MCF 10A (cell line): ENCODE measurements around the gene DNAJB13. TPM values are rescaled to one million over a fixed set of nuclear protein-coding genes. Genes with fewer than 3 reads are reported as not detected.

Source experiments
- BruUV-seq: library from RNA; stranded (reverse); fragments of 400-500 nt; replicated peaks from 2 replicates; lab custom pipeline; 2021; lab: Mats Ljungman, UMichigan
- CTCF ChIA-PET: fragments of 300-600 bp; sonication (Branson Sonifier 250); formaldehyde crosslinking; extraction: SDS; loops from one replicate; lab custom pipeline; 2021; ENCODE audit warnings: antibody characterized with exemption, inconsistent platforms; lab: Yijun Ruan, JAX
- POLR2A ChIA-PET: fragments of 300-600, 350-650 bp; sonication (Branson Sonifier 250); formaldehyde crosslinking; extraction: SDS; loops from one replicate; lab custom pipeline; 2020; ENCODE audit warnings: antibody characterized with exemption, inconsistent platforms; lab: Yijun Ruan, JAX
- DNase-seq: peaks from one replicate; pipeline ENCODE4 v3.0.0-alpha.2; 2018; ENCODE audit not compliant: unreplicated experiment
- H3K27ac Mint-ChIP-seq: one replicate; pipeline ENCODE4 v1.8.0; 2022; ENCODE audit warnings: mild to moderate bottlenecking, low read depth, mixed read lengths; ENCODE audit not compliant: unreplicated experiment
- H3K27me3 Mint-ChIP-seq: one replicate; pipeline ENCODE4 v1.8.0; 2022; ENCODE audit warnings: mixed read lengths; ENCODE audit not compliant: insufficient read depth, unreplicated experiment
- H3K36me3 Mint-ChIP-seq: one replicate; pipeline ENCODE4 v1.8.0; 2022; ENCODE audit warnings: mild to moderate bottlenecking, moderate library complexity, mixed read lengths; ENCODE audit not compliant: insufficient read depth, unreplicated experiment
- H3K4me1 Mint-ChIP-seq: one replicate; pipeline ENCODE4 v1.8.0; 2022; ENCODE audit warnings: mixed read lengths; ENCODE audit not compliant: insufficient read depth, unreplicated experiment
- H3K4me3 Mint-ChIP-seq: one replicate; pipeline ENCODE4 v1.8.0; 2022; ENCODE audit warnings: mild to moderate bottlenecking, moderate library complexity, mixed read lengths; ENCODE audit not compliant: unreplicated experiment
- H3K9me3 Mint-ChIP-seq: one replicate; pipeline ENCODE4 v1.8.0; 2022; ENCODE audit warnings: mixed read lengths; ENCODE audit not compliant: unreplicated experiment
- intact Hi-C: fragments of 100-400 bp; cut with micrococcal nuclease; formaldehyde crosslinking; loops from 2 replicates; pipeline ENCODE4 v1.14.1; 2022
- total RNA-seq: library from RNA; stranded (reverse); gene quantifications from 2 replicates; pipeline ENCODE4 v1.2.3, GENCODE V29; 2022
- TF ChIP-seq, protein P1 (sequence below): fragments of 200-600 bp; IDR thresholded peaks from one replicate; pipeline ENCODE4 v1.8.0; 2022; ENCODE audit warnings: antibody characterized with exemption, mild to moderate bottlenecking; ENCODE audit not compliant: unreplicated experiment

Gene DNAJB13
- total RNA-seq, 1 experiment from 2014 or later: 0.30 TPM

DNA sequence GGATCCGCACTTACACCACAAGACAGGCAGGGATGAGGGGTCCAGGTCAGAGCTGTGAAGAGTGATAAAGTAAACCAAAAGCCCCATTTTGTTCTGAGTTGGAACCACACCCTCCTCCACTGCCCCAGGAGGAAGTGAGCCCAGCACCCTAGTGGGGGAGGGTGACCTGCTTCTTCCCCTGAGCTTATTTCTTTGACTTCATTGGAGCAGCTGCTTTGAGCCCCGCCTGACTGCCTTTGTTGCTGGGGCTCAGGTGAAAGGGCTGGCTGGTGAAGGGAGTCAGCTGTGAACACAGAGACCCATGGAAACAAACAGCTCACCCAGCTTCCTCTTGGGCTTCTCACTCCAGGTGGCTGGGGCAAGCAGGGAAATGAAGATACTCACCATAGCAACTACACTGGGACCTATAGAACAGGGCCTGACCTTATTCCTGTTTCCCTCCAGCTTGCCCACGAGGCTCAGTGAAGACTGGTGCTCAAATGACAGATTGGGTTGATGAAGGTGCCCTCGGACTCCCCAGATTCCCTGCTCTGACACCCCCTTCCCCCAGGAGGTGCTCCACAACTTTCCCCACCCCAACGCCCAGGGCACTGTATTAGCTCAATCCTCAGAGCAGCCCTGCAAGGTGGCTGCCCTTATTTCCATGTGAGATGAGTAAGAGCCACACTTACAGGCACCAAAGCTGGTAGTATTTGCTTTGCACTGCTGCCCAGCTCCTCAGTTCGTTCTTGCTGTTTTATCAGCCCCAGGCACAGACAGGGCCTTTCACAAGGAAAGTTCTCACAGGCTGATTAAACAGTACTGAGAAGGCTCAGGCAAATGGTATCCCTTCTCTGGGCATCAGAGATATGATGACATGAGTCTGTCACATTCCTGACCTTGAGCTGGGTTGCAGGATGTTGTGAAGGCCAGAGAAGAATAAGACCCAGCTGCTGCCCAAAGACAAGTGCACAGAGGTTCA, 29.5 kb downstream of the DNAJB13 start:
- Mint-ChIP-seq H3K27me3 (no peaks in the 10 kb centered on the region), H3K9me3 (no peaks in the 10 kb centered on the region), H3K4me3 (no peak overlapping the region), H3K27ac (no peak overlapping the region), H3K4me1 (peaks cover 6% of the 10 kb centered on the region), H3K36me3 (no peaks in the 10 kb centered on the region)
- DNase-seq: no peak
- BruUV-seq: no TSS peak
- ChIA-PET CTCF (interaction anchor here (0.5 to 2.1 kb wide), 3 partner anchors 16 to 32 kb away, joined by 3 to 8 read pairs (median 3); no protein-coding TSS in a partner anchor), POLR2A (interaction anchor here (1.0 kb wide), 1 partner anchor 90 kb away, joined by 3 read pairs; no protein-coding TSS in a partner anchor)
- intact Hi-C loops: no loop called here
- TF ChIP-seq, protein P1, sequence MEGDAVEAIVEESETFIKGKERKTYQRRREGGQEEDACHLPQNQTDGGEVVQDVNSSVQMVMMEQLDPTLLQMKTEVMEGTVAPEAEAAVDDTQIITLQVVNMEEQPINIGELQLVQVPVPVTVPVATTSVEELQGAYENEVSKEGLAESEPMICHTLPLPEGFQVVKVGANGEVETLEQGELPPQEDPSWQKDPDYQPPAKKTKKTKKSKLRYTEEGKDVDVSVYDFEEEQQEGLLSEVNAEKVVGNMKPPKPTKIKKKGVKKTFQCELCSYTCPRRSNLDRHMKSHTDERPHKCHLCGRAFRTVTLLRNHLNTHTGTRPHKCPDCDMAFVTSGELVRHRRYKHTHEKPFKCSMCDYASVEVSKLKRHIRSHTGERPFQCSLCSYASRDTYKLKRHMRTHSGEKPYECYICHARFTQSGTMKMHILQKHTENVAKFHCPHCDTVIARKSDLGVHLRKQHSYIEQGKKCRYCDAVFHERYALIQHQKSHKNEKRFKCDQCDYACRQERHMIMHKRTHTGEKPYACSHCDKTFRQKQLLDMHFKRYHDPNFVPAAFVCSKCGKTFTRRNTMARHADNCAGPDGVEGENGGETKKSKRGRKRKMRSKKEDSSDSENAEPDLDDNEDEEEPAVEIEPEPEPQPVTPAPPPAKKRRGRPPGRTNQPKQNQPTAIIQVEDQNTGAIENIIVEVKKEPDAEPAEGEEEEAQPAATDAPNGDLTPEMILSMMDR: no peak

DNA sequence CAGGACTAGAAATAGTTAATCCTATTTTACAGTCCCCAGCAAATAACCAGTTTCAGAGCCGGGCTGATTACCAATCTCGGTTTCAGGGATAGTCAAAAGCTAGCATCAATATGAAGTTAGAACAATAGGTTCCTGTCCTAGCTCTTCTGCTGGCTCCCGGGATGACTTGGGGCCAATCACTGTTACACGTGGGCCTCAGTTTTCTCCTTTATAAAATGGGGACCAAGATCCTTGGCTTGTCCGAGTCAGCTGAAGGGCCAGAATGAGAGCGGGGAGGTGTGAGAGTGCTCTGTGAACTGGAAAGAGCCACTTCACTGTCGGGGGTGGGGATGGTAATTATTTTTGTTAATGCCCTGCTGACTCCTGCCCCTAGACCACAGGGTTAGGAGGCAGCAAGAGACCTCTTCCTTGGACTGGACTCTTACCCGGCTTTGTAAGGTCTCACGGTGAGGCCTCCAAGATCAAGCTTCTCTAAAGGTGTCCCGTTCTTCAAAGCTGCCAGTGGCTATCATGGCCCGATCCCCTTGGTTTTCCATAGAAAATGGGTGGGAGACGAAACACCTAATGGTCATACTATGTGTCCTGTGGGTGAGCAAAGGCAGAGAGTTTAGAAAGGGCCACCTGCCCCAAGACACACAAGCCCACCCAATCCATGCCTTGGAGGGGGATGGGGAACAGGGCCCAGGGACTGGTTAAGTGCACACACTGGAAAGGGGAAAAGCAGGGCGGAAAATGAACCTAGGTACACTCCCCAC, 30.4 kb downstream of the DNAJB13 start:
- POLR2A ChIA-PET: no interaction called here
- BruUV-seq: no TSS peak
- TF ChIP-seq, protein P1: no peak
- H3K36me3 Mint-ChIP-seq: no peaks in the 10 kb centered on the region
- intact Hi-C loops: no loop called here
- no peaks in the 10 kb centered on the region for H3K9me3 Mint-ChIP-seq
- CTCF ChIA-PET: interaction anchor here (1.2 to 2.1 kb wide), 2 partner anchors 17 to 32 kb away, joined by 3 to 8 read pairs; no protein-coding TSS in a partner anchor
- no peak for DNase-seq
- no peak overlapping the region for H3K27ac Mint-ChIP-seq
- peaks cover 6% of the 10 kb centered on the region for H3K4me1 Mint-ChIP-seq
- H3K4me3 Mint-ChIP-seq: no peak overlapping the region
- H3K27me3 Mint-ChIP-seq: no peaks in the 10 kb centered on the region

DNA sequence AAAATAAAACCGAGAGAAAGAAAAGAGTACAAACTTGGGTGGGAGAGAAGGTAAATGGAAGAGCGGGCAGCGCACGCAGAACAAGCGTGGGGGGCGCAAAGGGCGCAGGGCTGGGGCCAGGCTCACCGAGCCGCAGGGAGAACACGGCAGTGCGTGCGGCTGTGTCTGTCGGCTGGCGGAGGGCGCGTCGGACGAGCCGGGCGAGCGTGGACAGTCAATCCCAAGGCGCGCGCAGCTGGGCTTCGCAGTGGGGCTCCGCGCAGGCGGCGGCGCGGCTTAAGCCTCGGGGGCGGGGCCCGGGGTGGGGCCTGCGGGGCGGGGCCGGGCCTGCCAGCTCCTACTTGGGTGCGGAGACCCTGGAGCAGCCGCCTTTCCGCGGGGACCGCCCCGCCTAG, 31.8 kb downstream of the DNAJB13 start, which contains the start of gene UCP2:
Gene UCP2 (minus strand): TSS at position 249 of the 395 bp plus-strand sequence. CDS start 4,465 bp downstream, outside the sequence.
- intact Hi-C loops: no loop called here
- no peak for DNase-seq
- TF ChIP-seq, protein P1: no peak
- no TSS peak for BruUV-seq
- Mint-ChIP-seq H3K36me3 (no peaks in the 10 kb centered on the region), H3K27ac (no peak within 1 kb of the TSS), H3K4me3 (no peak within 1 kb of the TSS), H3K9me3 (no peaks in the 10 kb centered on the region), H3K27me3 (no peaks in the 10 kb centered on the region), H3K4me1 (peaks cover 6% of the 10 kb centered on the region)
- ChIA-PET POLR2A (no interaction called here), CTCF (interaction anchor here (0.5 to 2.1 kb wide), 2 partner anchors 19 to 737 kb away, joined by 3 to 8 read pairs; no protein-coding TSS in a partner anchor)
